GM04503 (cell line): Measurements from ENCODE around the gene PRAMEF11.
"Not testable (repeated sequence)": the region's sequence is repeated elsewhere in the genome, so short reads cannot be mapped to it uniquely, and the experiment has no call there.

Experiments used
- DNase-seq: peaks from one replicate; pipeline ENCODE4 v3.0.0-alpha.2; 2012; ENCODE audit warnings: low read depth

Gene PRAMEF11

DNA sequence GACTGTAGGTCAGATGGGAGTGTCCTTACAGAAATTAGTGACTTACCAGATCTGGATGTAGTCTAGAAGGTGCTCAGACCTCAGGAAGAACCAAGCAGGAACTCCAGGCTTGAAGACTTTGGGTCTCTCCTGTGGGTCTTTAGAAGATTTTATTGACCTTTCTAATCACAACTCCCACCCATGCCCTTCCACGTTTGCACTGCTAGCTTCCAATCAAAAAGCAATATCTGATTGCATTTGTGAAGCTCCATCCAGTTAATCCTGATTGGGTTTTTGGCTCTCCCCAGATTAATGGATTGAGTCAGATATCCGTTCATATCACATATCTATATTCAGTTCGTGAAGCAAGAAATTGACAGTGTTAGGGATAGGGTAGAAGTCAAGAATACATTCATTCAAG lies at the start of gene PRAMEF11:
PRAMEF11 (minus strand) TSS at position 101 of the 400 bp plus-strand sequence. CDS start 2,621 bp downstream, outside the sequence.
- DNase-seq: not testable (repeated sequence)

DNA sequence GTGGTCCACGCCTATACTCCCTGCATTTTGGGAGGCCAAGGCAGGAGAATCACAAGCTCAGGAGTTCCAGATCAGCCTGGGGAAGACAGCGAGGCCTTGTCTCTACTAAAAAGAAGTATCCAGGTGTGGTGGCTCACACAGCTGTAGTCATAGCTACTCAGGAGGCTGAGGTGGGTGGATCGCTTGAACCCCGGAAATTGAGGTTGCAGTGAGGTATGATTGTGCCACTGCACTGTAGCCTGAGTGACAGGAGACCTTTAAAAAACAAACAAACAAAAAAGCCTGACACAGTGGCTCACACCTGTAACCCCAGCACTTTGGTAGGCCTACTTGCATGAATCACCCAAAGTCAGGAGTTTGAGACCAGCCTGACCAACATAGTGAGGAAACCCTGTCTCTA lies 47.2 kb upstream of the PRAMEF11 start:
- not testable (repeated sequence) for DNase-seq

GRCh38 chr1:12863131-12863880 lies 32.1 kb upstream of the PRAMEF11 start:
- not testable (repeated sequence) for DNase-seq

GRCh38 chr1:12856786-12857185 lies 25.6 kb upstream of the PRAMEF11 start, which contains the start of gene PRAMEF2:
PRAMEF2 (plus strand) TSS chr1:12857086; CDS start chr1:12859010, 1,924 bp downstream.
- not testable (repeated sequence) for DNase-seq

DNA sequence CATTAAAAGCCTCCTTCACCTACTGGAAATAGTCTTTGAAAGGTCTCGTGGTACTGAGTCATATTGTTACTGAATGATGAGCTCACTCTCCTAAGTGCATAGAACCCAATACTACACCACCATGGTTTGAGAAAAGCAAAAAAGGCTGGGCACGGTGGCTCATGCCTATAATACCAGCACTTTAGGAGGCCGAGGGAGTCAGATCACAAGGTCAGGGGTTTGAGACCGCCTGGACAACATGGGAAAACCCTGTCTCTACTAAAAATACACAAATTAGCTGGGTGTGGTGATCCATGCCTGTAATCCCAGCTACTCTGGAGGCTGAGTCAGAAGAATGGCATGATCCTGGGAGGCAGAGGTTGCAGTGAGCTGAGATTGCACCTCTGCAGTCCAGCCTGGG lies 20.6 kb upstream of the PRAMEF11 start:
- peak; percentile 20 for DNase-seq

- not testable (repeated sequence) for DNase-seq
These were observed 17.4 kb upstream of the PRAMEF11 start, which contains the start of gene HNRNPCL1 for GRCh38 chr1:12848620-12849019. HNRNPCL1 (minus strand) TSS chr1:12848720; CDS start chr1:12848289, 431 bp downstream.

DNA sequence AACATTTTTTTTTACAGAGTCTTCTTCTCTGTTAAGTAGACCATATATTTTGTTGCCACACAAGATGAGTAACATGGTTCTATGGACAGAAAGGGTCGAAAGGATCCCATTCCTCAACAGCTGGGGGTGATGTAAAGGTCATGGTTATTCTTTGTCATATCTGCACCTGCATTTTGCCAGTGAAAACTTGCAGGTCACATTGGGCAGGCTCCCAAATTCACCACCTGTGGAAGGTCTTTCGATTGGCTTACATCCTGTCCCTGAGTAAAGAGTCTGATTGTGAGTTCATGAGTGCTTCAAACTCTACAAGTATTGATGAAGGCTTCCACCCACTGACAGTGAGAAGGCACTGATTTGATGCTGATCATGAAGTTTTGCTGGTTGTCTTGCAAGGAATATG lies 2.0 kb upstream of the PRAMEF11 start:
- DNase-seq: not testable (repeated sequence)

DNA sequence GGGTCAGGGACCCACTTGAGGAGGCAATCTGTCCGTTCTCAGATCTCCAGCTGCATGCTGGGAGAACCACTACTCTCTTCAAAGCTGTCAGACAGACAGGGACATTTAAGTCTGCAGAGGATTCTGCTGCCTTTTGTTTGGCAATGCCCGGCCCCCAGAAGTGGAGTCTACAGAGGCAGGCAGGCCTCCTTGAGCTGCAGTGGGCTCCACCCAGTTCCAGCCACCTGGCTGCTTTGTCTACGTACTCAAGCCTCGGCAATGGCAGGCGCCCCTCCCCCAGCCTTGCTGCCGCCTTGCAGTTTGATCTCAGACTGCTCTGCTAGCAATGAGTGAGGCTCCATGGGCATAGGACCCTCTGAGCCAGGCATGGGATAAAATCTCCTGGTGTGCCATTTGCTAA lies 12.1 kb downstream of the PRAMEF11 start:
- not testable (repeated sequence) for DNase-seq

- DNase-seq: peak; percentile 27
These were observed 19.8 kb downstream of the PRAMEF11 start for GRCh38 chr1:12811409-12811784.

DNA sequence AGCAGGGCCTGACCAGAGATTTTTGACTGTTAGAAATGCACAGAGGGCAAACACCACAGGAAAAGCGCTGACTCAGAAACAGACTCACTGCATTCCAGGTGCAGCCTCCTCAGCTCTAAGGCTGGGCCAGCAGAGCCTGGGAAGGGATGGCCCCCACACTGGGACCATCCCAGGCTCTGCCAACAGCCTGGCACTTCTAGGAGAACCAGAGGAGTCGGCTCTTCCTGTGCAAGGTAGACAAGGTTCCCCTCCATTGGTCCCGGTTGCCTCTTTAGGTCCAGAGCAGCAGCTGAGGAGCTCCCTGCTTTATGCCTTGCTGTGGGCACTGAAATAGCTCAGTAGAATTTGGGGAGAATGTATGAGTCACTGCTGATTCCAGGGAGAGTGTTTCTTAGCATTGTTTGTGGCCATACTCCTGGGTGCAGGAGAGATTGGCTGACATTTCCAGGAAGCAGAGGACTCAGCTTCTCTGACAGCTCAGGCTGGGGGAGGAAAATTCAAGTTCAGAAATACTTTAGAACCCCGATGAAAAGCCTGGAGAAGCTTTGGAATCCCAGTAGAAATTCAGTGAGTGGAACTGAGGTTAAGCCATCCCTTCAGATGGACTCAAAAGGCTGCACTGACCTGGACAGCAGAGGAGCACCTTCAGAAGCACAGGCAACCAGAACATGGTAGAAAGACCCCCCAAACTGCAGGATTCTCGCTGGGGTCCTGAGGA lies 20.4 kb downstream of the PRAMEF11 start:
- DNase-seq: peak; percentile 65

DNA sequence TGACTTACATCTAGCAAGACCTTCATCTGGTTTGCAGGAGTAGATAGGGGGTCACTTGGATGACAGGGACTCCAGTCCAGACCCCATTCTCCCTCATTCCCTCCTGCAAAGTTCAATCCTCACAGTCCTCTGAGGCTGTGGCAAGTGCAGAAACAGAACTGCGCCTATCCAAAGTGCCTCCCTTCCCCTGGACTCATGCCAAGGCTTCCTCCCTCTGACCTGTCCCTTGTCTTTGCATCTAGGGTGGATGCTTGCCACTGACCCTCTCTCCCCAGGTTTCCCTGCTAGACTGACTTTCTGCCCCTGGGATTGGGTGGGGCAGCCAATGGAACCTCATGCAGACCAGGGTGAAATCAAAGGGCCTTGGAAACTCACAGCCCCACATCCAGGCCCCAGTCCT lies 21.3 kb downstream of the PRAMEF11 start:
- no peak for DNase-seq

DNA sequence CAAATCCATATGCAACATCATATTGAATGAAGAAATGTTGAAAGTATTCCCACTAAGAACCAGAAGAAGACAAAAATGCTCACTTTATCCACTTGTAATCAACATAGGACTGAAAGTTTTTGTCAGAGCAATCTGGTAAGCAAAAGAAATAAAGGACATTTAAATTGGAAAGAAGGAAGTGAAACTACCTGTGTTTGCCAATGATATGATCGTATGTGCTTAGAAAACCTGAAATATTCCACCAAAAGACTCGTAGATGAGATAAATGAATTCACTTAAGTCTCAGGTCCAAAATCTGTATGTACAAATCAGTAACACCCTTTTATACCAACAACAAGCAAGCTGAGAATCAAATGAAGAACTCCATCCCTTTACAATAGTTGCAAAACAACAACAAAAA lies 31.5 kb downstream of the PRAMEF11 start:
- DNase-seq: no peak

DNA sequence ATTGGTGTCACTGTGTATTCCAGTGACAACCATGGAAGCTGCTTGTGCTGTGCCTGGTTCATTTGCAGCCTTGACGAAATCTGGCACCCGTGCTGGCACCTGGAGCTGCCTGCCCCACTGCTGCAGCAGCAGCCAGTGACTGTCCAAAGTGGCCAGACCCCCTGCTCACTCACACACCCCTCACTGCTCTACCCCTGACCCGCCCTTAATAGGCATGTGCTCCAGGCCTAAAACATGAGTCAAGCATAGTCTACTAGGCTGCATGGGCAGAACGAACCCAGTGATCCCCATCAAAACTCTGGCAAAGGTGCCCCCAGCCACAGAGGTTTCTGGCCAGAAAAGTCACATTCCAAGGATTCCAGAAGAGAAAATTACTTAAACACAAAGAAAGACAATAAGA lies 32.3 kb downstream of the PRAMEF11 start:
- DNase-seq: peak; percentile 8

DNA sequence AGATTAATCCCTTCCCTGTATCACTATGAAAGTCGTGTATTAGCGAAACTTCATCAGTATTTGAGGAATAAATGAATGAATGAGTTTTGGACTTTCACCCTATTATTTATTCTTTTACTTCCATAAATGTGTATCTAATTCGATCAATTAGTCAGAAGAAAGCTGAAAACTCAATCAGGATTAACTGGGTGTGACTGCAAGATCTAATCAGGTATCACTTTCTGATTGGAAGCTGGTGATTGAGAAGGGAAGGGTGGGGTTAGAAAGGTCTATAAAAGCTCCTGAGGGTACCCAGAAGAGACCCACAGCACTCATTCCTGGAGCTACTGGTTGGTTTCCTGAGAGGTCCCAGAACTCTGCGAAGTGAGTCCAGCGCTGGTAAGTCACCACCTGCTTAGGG lies 40.1 kb downstream of the PRAMEF11 start, which contains the start of gene PRAMEF1:
PRAMEF1 (plus strand) TSS at position 301 of the 400 bp plus-strand sequence. CDS start 1,831 bp downstream, outside the sequence.
- not testable (repeated sequence) for DNase-seq

DNA sequence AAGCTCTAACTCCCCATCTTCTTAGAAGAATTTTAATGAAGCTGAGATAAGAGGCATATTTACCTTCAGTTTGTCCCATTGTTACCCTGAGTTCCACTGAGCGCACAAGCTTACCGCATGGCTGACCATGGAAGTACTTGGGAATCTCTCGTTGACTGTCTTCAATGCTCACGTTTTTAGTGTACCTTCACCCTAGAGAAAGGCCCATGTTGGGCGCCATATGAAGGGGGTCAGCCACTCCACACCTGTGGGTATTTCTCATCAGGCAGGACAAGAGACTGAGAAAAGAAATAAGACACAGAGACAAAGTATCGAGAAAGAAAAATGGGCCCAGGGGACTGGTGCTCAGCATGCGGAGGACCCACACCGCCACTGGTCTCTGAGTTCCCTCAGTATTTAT lies 46.5 kb downstream of the PRAMEF11 start:
- not testable (repeated sequence) for DNase-seq

DNA sequence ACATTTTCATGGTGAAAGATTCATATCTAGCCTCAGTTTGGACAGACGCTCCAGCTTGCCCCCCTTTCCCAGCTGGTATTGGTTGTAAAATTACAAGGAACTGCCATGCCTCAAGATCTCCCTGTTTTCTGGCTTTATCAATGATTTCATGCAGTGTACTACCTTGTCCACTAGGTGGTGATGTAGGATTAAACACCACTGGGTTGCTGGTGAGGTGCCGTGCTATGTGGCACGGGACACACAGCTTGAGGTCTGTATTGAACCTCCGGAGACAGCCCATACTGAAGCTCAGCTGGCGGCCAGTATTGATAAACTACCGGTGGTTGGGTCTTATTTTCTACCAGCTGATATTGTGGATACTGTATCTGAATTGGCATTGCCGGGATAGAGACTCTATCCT lies 47.4 kb downstream of the PRAMEF11 start:
- not testable (repeated sequence) for DNase-seq

- DNase-seq: not testable (repeated sequence)
These were observed 49.7 kb downstream of the PRAMEF11 start for GRCh38 chr1:12781488-12781887.

GRCh38 chr1:12778907-12779306 lies 52.3 kb downstream of the PRAMEF11 start:
- DNase-seq: no peak

GRCh38 chr1:12778061-12778460 lies 53.1 kb downstream of the PRAMEF11 start:
- DNase-seq: no peak

GRCh38 chr1:12776801-12777557 lies 54.2 kb downstream of the PRAMEF11 start:
- no peak for DNase-seq

GRCh38 chr1:12775443-12775842 lies 55.8 kb downstream of the PRAMEF11 start:
- DNase-seq: no peak

GRCh38 chr1:12774801-12775345 lies 56.3 kb downstream of the PRAMEF11 start:
- DNase-seq: no peak
